ENCODE measurements around the gene TMEM182.

TMEM182 gene

GRCh38 chr2:102749938-102750337, 11.9 kb upstream of the TMEM182 start:
- H3K9me3 ChIP-seq (ENCODE audit: control extremely low read depth in 1 of 5, control insufficient read depth in 4 of 5, insufficient read depth in 2 of 5, low read depth in 1 of 5, low read length in 4 of 5), result peaks cover 0 to 8% (median 0%) of the 10 kb centered on the region in 5 experiments
- H3K27me3 ChIP-seq (replicated peaks in 2 of 5; ENCODE audit: control insufficient read depth in 4 of 5, insufficient read depth in 5 of 5, low read length in 4 of 5), result no peaks in the 10 kb centered on the region
- WGBS (ENCODE audit: insufficient coverage), result 100% methylated on average over 1 of the region's 3 CpGs
- H3K27ac ChIP-seq (ENCODE audit: insufficient read depth in 1 of 2, low read depth in 1 of 2, low read length in 2 of 2, poor library complexity in 1 of 2, severe bottlenecking in 2 of 2), result no peak overlapping the region
- H3K4me1 ChIP-seq (ENCODE audit: control extremely low read depth in 1 of 4, control insufficient read depth in 4 of 4, insufficient read depth in 4 of 4, low read length in 3 of 4), result peaks cover 0 to 7% (median 2%) of the 10 kb centered on the region in 4 experiments
- ChIA-PET CTCF (interaction anchor here (0.9 to 5.2 kb wide), 2 partner anchors 11 to 54 kb away, joined by 3 to 38 read pairs; no protein-coding TSS in a partner anchor), POLR2A (no interaction called here)
- no peak overlapping the region for H3K4me3 ChIP-seq (ENCODE audit: control insufficient read depth in 1 of 7, extremely low read depth in 1 of 7, insufficient read depth in 4 of 7, low read depth in 2 of 7, low read length in 6 of 7)
- no peak for DNase-seq
- H3K36me3 ChIP-seq (ENCODE audit: control insufficient read depth in 4 of 4, insufficient read depth in 4 of 4, low read length in 3 of 4), result no peaks in the 10 kb centered on the region

- Histone ChIP-seq H3K9me3 (ENCODE audit: control extremely low read depth in 1 of 5, control insufficient read depth in 4 of 5, insufficient read depth in 2 of 5, low read depth in 1 of 5, low read length in 4 of 5) (peaks cover 0 to 3% (median 0%) of the 10 kb centered on the region in 5 experiments), H3K36me3 (ENCODE audit: control insufficient read depth in 4 of 4, insufficient read depth in 4 of 4, low read length in 3 of 4) (peaks cover 0 to 3% (median 0%) of the 10 kb centered on the region in 4 experiments), H3K27me3 (replicated peaks in 2 of 5; ENCODE audit: control insufficient read depth in 4 of 5, insufficient read depth in 5 of 5, low read length in 4 of 5) (no peaks in the 10 kb centered on the region), H3K4me1 (ENCODE audit: control extremely low read depth in 1 of 4, control insufficient read depth in 4 of 4, insufficient read depth in 4 of 4, low read length in 3 of 4) (peaks cover 0 to 7% (median 2%) of the 10 kb centered on the region in 4 experiments), H3K4me3 (ENCODE audit: control insufficient read depth in 1 of 7, extremely low read depth in 1 of 7, insufficient read depth in 4 of 7, low read depth in 2 of 7, low read length in 6 of 7) (no peak overlapping the region), H3K27ac (ENCODE audit: insufficient read depth in 1 of 2, low read depth in 1 of 2, low read length in 2 of 2, poor library complexity in 1 of 2, severe bottlenecking in 2 of 2) (no peak overlapping the region)
- ChIA-PET POLR2A (no interaction called here), CTCF (interaction anchor here (0.7 to 5.8 kb wide), 12 partner anchors 9 to 87 kb away, joined by 3 to 38 read pairs (median 5); partner anchors contain the start of gene TMEM182)
- peak; percentile 53 to 75 (median 72) for DNase-seq
- 97% methylated on average over 3 of the region's 7 CpGs for WGBS (ENCODE audit: insufficient coverage)
Observed at GRCh38 chr2:102753563-102754159, 8.2 kb upstream of the TMEM182 start.

- Histone ChIP-seq H3K4me3 (ENCODE audit: control insufficient read depth in 1 of 7, extremely low read depth in 1 of 7, insufficient read depth in 4 of 7, low read depth in 2 of 7, low read length in 6 of 7) (no peak overlapping the region), H3K27me3 (replicated peaks in 2 of 5; ENCODE audit: control insufficient read depth in 4 of 5, insufficient read depth in 5 of 5, low read length in 4 of 5) (no peaks in the 10 kb centered on the region), H3K4me1 (ENCODE audit: control extremely low read depth in 1 of 4, control insufficient read depth in 4 of 4, insufficient read depth in 4 of 4, low read length in 3 of 4) (peaks cover 0 to 7% (median 2%) of the 10 kb centered on the region in 4 experiments), H3K9me3 (ENCODE audit: control extremely low read depth in 1 of 5, control insufficient read depth in 4 of 5, insufficient read depth in 2 of 5, low read depth in 1 of 5, low read length in 4 of 5) (peaks cover 0 to 3% (median 0%) of the 10 kb centered on the region in 5 experiments), H3K27ac (ENCODE audit: insufficient read depth in 1 of 2, low read depth in 1 of 2, low read length in 2 of 2, poor library complexity in 1 of 2, severe bottlenecking in 2 of 2) (no peak overlapping the region), H3K36me3 (ENCODE audit: control insufficient read depth in 4 of 4, insufficient read depth in 4 of 4, low read length in 3 of 4) (peaks cover 0 to 3% (median 0%) of the 10 kb centered on the region in 4 experiments)
- POLR2A ChIA-PET, result no interaction called here
- CTCF ChIA-PET, result interaction anchor here (0.9 to 5.8 kb wide), 6 partner anchors 11 to 49 kb away, joined by 3 to 38 read pairs (median 6); a partner anchor contains a TSS
- no peak for DNase-seq
- no CpG with 5 or more reads among the region's 3 CpGs for WGBS (ENCODE audit: insufficient coverage)
Observed at GRCh38 chr2:102754456-102755145, 7.2 kb upstream of the TMEM182 start.

- WGBS (ENCODE audit: insufficient coverage), result 89% methylated on average over 4 of the region's 4 CpGs
- no peaks in the 10 kb centered on the region for H3K27me3 ChIP-seq (replicated peaks in 2 of 5; ENCODE audit: control insufficient read depth in 4 of 5, insufficient read depth in 5 of 5, low read length in 4 of 5)
- no peak overlapping the region for H3K4me3 ChIP-seq (ENCODE audit: control insufficient read depth in 1 of 7, extremely low read depth in 1 of 7, insufficient read depth in 4 of 7, low read depth in 2 of 7, low read length in 6 of 7)
- peaks cover 0 to 7% (median 2%) of the 10 kb centered on the region in 4 experiments for H3K4me1 ChIP-seq (ENCODE audit: control extremely low read depth in 1 of 4, control insufficient read depth in 4 of 4, insufficient read depth in 4 of 4, low read length in 3 of 4)
- ChIA-PET POLR2A (no interaction called here), CTCF (interaction anchor here (0.9 to 5.8 kb wide), 4 partner anchors 10 to 49 kb away, joined by 3 to 38 read pairs (median 18); a partner anchor contains a TSS)
- peaks cover 0 to 3% (median 0%) of the 10 kb centered on the region in 4 experiments for H3K36me3 ChIP-seq (ENCODE audit: control insufficient read depth in 4 of 4, insufficient read depth in 4 of 4, low read length in 3 of 4)
- H3K9me3 ChIP-seq (ENCODE audit: control extremely low read depth in 1 of 5, control insufficient read depth in 4 of 5, insufficient read depth in 2 of 5, low read depth in 1 of 5, low read length in 4 of 5), result peaks cover 0 to 3% (median 0%) of the 10 kb centered on the region in 5 experiments
- no peak for DNase-seq
- no peak overlapping the region for H3K27ac ChIP-seq (ENCODE audit: insufficient read depth in 1 of 2, low read depth in 1 of 2, low read length in 2 of 2, poor library complexity in 1 of 2, severe bottlenecking in 2 of 2)
Observed at GRCh38 chr2:102755284-102755683, 6.5 kb upstream of the TMEM182 start.

- H3K27ac ChIP-seq (ENCODE audit: insufficient read depth in 1 of 2, low read depth in 1 of 2, low read length in 2 of 2, poor library complexity in 1 of 2, severe bottlenecking in 2 of 2), result no peak overlapping the region
- H3K36me3 ChIP-seq (ENCODE audit: control insufficient read depth in 4 of 4, insufficient read depth in 4 of 4, low read length in 3 of 4), result peaks cover 0 to 3% (median 1%) of the 10 kb centered on the region in 4 experiments
- no peaks in the 10 kb centered on the region for H3K4me1 ChIP-seq (ENCODE audit: control extremely low read depth in 1 of 4, control insufficient read depth in 4 of 4, insufficient read depth in 4 of 4, low read length in 3 of 4)
- CTCF ChIA-PET, result no interaction called here
- H3K9me3 ChIP-seq (ENCODE audit: control extremely low read depth in 1 of 5, control insufficient read depth in 4 of 5, insufficient read depth in 2 of 5, low read depth in 1 of 5, low read length in 4 of 5), result peaks cover 0 to 3% (median 0%) of the 10 kb centered on the region in 5 experiments
- DNase-seq, result no peak
- H3K27me3 ChIP-seq (replicated peaks in 2 of 5; ENCODE audit: control insufficient read depth in 4 of 5, insufficient read depth in 5 of 5, low read length in 4 of 5), result no peaks in the 10 kb centered on the region
- H3K4me3 ChIP-seq (ENCODE audit: control insufficient read depth in 1 of 7, extremely low read depth in 1 of 7, insufficient read depth in 4 of 7, low read depth in 2 of 7, low read length in 6 of 7), result no peak overlapping the region
- POLR2A ChIA-PET, result no interaction called here
Observed at GRCh38 chr2:102758439-102758838, 3.4 kb upstream of the TMEM182 start.

GRCh38 chr2:102764083-102764482, 2.3 kb downstream of the TMEM182 start:
- 95% methylated on average over 4 of the region's 6 CpGs for WGBS (ENCODE audit: insufficient coverage)
- no peak for DNase-seq
- Histone ChIP-seq H3K27me3 (replicated peaks in 2 of 5; ENCODE audit: control insufficient read depth in 4 of 5, insufficient read depth in 5 of 5, low read length in 4 of 5) (no peaks in the 10 kb centered on the region), H3K9me3 (ENCODE audit: control extremely low read depth in 1 of 5, control insufficient read depth in 4 of 5, insufficient read depth in 2 of 5, low read depth in 1 of 5, low read length in 4 of 5) (no peaks in the 10 kb centered on the region), H3K36me3 (ENCODE audit: control insufficient read depth in 4 of 4, insufficient read depth in 4 of 4, low read length in 3 of 4) (peaks cover 0 to 17% (median 6%) of the 10 kb centered on the region in 4 experiments), H3K4me3 (ENCODE audit: control insufficient read depth in 1 of 7, extremely low read depth in 1 of 7, insufficient read depth in 4 of 7, low read depth in 2 of 7, low read length in 6 of 7) (no peak overlapping the region), H3K27ac (ENCODE audit: insufficient read depth in 1 of 2, low read depth in 1 of 2, low read length in 2 of 2, poor library complexity in 1 of 2, severe bottlenecking in 2 of 2) (no peak overlapping the region), H3K4me1 (ENCODE audit: control extremely low read depth in 1 of 4, control insufficient read depth in 4 of 4, insufficient read depth in 4 of 4, low read length in 3 of 4) (no peaks in the 10 kb centered on the region)
- CTCF ChIA-PET, result interaction anchor here (2.4 kb wide), 1 partner anchor 11 kb away, joined by 9 read pairs; no protein-coding TSS in a partner anchor
- POLR2A ChIA-PET, result no interaction called here

- DNase-seq, result no peak
- Histone ChIP-seq H3K27me3 (replicated peaks in 2 of 5; ENCODE audit: control insufficient read depth in 4 of 5, insufficient read depth in 5 of 5, low read length in 4 of 5) (no peaks in the 10 kb centered on the region), H3K9me3 (ENCODE audit: control extremely low read depth in 1 of 5, control insufficient read depth in 4 of 5, insufficient read depth in 2 of 5, low read depth in 1 of 5, low read length in 4 of 5) (no peaks in the 10 kb centered on the region), H3K4me3 (ENCODE audit: control insufficient read depth in 1 of 7, extremely low read depth in 1 of 7, insufficient read depth in 4 of 7, low read depth in 2 of 7, low read length in 6 of 7) (no peak overlapping the region), H3K27ac (ENCODE audit: insufficient read depth in 1 of 2, low read depth in 1 of 2, low read length in 2 of 2, poor library complexity in 1 of 2, severe bottlenecking in 2 of 2) (no peak overlapping the region), H3K4me1 (ENCODE audit: control extremely low read depth in 1 of 4, control insufficient read depth in 4 of 4, insufficient read depth in 4 of 4, low read length in 3 of 4) (no peaks in the 10 kb centered on the region), H3K36me3 (ENCODE audit: control insufficient read depth in 4 of 4, insufficient read depth in 4 of 4, low read length in 3 of 4) (peaks cover 0 to 18% (median 6%) of the 10 kb centered on the region in 4 experiments)
- CTCF ChIA-PET, result interaction anchor here (0.7 to 1.8 kb wide), 4 partner anchors 9 to 41 kb away, joined by 3 to 6 read pairs (median 4); no protein-coding TSS in a partner anchor
- no CpG with 5 or more reads among the region's 1 CpG for WGBS (ENCODE audit: insufficient coverage)
- POLR2A ChIA-PET, result no interaction called here
Observed at GRCh38 chr2:102765061-102765460, 3.2 kb downstream of the TMEM182 start.
